Nephron progenitor cell (in vitro differentiated cells): ENCODE results near the gene CDC42SE2.
"Not testable (repeated sequence)": the region's sequence is repeated elsewhere in the genome, so short reads cannot be mapped to it uniquely, and the experiment has no call there.

Source experiments
- DNase-seq: peaks from one replicate; pipeline ENCODE4 v3.0.0; 2021
- H3K27ac Mint-ChIP-seq: 2 replicates; pipeline ENCODE4 v1.8.0; 2021; ENCODE audit warnings: mild to moderate bottlenecking, moderate library complexity, mixed read lengths
- H3K27me3 Mint-ChIP-seq: 2 replicates; pipeline ENCODE4 v1.8.0; 2021; ENCODE audit warnings: mild to moderate bottlenecking, low read depth, mixed read lengths; ENCODE audit not compliant: poor library complexity
- H3K36me3 Mint-ChIP-seq: 2 replicates; pipeline ENCODE4 v1.8.0; 2021; ENCODE audit warnings: low read depth, mixed read lengths
- H3K4me1 Mint-ChIP-seq: 2 replicates; pipeline ENCODE4 v1.8.0; 2021; ENCODE audit warnings: mixed read lengths
- H3K4me3 Mint-ChIP-seq: 2 replicates; pipeline ENCODE4 v1.8.0; 2021; ENCODE audit warnings: mild to moderate bottlenecking, moderate library complexity, mixed read lengths
- H3K9me3 Mint-ChIP-seq: 2 replicates; pipeline ENCODE4 v1.8.0; 2021; ENCODE audit warnings: mild to moderate bottlenecking, moderate library complexity, mixed read lengths
- TF ChIP-seq, protein P1 (sequence below): fragments of 200-600 bp; sonication (generic); IDR thresholded peaks from 2 replicates; pipeline ENCODE4 v1.5.0; 2021; ENCODE audit warnings: antibody characterized with exemption

CDC42SE2 gene

DNA sequence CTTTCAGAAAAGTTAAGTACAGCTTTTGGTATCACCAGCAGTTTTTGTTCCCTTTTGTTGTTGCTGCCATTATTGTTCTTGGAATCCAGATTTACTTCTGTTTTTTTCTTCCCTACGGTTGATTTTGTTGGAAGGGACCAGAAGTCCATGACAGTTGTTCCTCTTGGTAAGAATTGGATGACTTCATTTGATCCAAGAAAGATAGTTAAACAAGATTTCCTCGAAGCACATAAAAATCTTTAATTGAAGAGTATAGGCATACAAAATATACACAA lies 65.4 kb downstream of the CDC42SE2 start:
- TF ChIP-seq, protein P1, sequence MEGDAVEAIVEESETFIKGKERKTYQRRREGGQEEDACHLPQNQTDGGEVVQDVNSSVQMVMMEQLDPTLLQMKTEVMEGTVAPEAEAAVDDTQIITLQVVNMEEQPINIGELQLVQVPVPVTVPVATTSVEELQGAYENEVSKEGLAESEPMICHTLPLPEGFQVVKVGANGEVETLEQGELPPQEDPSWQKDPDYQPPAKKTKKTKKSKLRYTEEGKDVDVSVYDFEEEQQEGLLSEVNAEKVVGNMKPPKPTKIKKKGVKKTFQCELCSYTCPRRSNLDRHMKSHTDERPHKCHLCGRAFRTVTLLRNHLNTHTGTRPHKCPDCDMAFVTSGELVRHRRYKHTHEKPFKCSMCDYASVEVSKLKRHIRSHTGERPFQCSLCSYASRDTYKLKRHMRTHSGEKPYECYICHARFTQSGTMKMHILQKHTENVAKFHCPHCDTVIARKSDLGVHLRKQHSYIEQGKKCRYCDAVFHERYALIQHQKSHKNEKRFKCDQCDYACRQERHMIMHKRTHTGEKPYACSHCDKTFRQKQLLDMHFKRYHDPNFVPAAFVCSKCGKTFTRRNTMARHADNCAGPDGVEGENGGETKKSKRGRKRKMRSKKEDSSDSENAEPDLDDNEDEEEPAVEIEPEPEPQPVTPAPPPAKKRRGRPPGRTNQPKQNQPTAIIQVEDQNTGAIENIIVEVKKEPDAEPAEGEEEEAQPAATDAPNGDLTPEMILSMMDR: no peak
- Mint-ChIP-seq H3K36me3 (peaks cover 52% of the 10 kb centered on the region), H3K27me3 (no peaks in the 10 kb centered on the region), H3K27ac (no peak overlapping the region), H3K9me3 (peaks cover 30% of the 10 kb centered on the region), H3K4me3 (no peak overlapping the region), H3K4me1 (no peaks in the 10 kb centered on the region)
- DNase-seq: no peak

DNA sequence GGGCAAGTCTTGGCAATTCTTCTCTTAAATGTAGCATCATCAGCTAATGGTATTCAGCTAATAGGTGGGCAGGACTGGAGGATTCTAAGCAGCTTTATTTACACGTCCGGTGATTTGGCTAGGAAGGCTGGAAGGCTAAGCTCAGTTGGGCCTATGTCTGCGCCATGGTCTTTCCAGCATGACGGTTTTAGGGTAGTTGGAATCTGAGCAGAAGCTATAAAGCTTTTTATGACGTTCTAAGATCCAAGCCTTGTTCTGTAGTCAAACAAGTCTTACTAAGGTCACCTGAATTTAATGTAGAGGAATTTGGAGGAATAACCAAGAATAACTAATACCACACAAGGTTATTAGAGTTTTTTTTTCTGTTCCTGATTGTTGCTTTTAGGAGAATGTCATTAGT lies 66.2 kb downstream of the CDC42SE2 start:
- peaks cover 60% of the 10 kb centered on the region for H3K36me3 Mint-ChIP-seq
- H3K27me3 Mint-ChIP-seq: no peaks in the 10 kb centered on the region
- no peak for DNase-seq
- H3K27ac Mint-ChIP-seq: peak overlapping the region; percentile 34
- H3K4me1 Mint-ChIP-seq: no peaks in the 10 kb centered on the region
- H3K4me3 Mint-ChIP-seq: no peak overlapping the region
- TF ChIP-seq, protein P1: no peak
- peaks cover 38% of the 10 kb centered on the region for H3K9me3 Mint-ChIP-seq

DNA sequence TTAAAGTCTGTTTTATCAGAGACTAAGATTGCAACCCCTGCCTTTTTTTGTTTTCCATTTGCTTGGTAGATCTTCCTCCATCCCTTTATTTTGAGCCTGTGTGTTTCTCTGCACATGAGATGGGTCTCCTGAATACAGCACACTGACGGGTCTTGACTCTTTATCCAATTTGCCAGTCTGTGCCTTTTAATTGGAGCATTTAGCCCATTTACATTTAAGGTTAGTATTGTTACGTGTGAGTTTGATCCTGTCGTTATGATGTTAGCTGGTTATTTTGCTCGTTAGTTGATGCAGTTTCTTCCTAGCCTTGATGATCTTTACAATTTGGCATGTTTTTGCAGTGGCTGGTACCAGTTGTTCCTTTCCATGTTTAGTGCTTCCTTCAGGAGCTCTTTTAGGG lies 71.9 kb downstream of the CDC42SE2 start:
- not testable (repeated sequence) for H3K4me3 Mint-ChIP-seq, DNase-seq, H3K4me1 Mint-ChIP-seq, H3K27ac Mint-ChIP-seq, H3K27me3 Mint-ChIP-seq
- peaks cover 76% of the 10 kb centered on the region for H3K36me3 Mint-ChIP-seq
- peaks cover 83% of the 10 kb centered on the region for H3K9me3 Mint-ChIP-seq

DNA sequence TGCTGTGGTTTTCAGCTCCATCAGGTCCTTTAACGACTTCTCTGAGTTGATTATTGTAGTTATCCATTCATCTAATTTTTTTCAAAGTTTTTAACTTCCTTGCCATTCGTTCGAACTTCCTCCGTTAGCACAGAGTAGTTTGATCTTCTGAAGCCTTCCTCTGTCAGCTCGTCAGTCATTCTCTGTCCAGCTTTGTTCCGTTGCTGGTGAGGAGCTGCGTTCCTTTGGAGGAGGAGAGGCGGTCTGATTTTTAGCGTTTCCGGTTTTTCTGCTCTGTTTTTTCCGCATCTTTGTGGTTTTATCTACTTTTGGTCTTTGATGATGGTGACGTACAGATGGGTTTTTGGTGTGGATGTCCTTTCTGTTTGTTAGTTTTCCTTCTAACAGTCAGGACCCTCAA lies 72.9 kb downstream of the CDC42SE2 start:
- H3K4me1 Mint-ChIP-seq, H3K27me3 Mint-ChIP-seq, DNase-seq, H3K27ac Mint-ChIP-seq, H3K4me3 Mint-ChIP-seq: not testable (repeated sequence)
- H3K9me3 Mint-ChIP-seq: peaks cover 89% of the 10 kb centered on the region
- H3K36me3 Mint-ChIP-seq: peaks cover 82% of the 10 kb centered on the region

GRCh38 chr5:131337240-131338050 lies 73.6 kb downstream of the CDC42SE2 start:
- Mint-ChIP-seq H3K36me3 (peaks cover 88% of the 10 kb centered on the region), H3K4me3 (peak overlapping the region; percentile 34), H3K9me3 (peaks cover 95% of the 10 kb centered on the region)
- H3K27me3 Mint-ChIP-seq, H3K27ac Mint-ChIP-seq, DNase-seq, H3K4me1 Mint-ChIP-seq: not testable (repeated sequence)

DNA sequence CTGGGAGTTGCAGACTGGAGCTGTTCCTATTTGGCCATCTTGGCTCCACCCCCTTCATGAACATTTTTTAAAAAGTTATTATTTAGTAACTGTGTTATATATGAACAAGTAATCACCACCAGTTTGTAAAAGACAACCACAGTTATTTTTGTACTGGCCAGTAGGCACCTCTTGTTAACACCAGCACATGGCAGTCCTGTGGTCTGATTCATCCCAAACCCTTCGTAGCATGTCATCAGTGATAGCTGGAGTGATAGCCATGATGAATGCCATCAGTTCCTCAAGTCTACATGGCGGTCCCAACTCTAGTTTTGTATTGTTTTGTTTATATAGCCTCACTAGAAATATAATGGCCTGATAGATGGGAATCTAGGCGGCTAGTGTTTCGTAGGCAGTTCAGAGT lies 74.2 kb downstream of the CDC42SE2 start:
- Mint-ChIP-seq H3K27me3 (peaks cover under 1% of the 10 kb centered on the region), H3K4me1 (no peaks in the 10 kb centered on the region), H3K4me3 (peak overlapping the region; percentile 34), H3K9me3 (peaks cover 97% of the 10 kb centered on the region), H3K36me3 (peaks cover 89% of the 10 kb centered on the region), H3K27ac (no peak overlapping the region)
- TF ChIP-seq, protein P1: no peak
- no peak for DNase-seq

GRCh38 chr5:131344288-131344687 lies 80.4 kb downstream of the CDC42SE2 start:
- H3K27ac Mint-ChIP-seq, DNase-seq, H3K27me3 Mint-ChIP-seq, H3K4me1 Mint-ChIP-seq, H3K4me3 Mint-ChIP-seq: not testable (repeated sequence)
- peaks cover 95% of the 10 kb centered on the region for H3K36me3 Mint-ChIP-seq
- peaks cover 98% of the 10 kb centered on the region for H3K9me3 Mint-ChIP-seq

GRCh38 chr5:131346204-131346603 lies 82.4 kb downstream of the CDC42SE2 start:
- H3K4me3 Mint-ChIP-seq, H3K4me1 Mint-ChIP-seq, H3K27ac Mint-ChIP-seq, DNase-seq, H3K27me3 Mint-ChIP-seq: not testable (repeated sequence)
- peaks cover 76% of the 10 kb centered on the region for H3K36me3 Mint-ChIP-seq
- H3K9me3 Mint-ChIP-seq: peaks cover 79% of the 10 kb centered on the region
